Limb (tissue), 2 donors: ENCODE results near the gene SELENON.

ENCODE experiments used
- DNase-seq, 2 donors: peaks; one replicate each; pipeline ENCODE4 v3.0.0-alpha.2; 2016; ENCODE audit errors: extremely low spot score in 2 of 2

Gene SELENON

GRCh38 chr1:25862785-25863485 is 62.9 kb downstream of the SELENON start:
- DNase-seq, result no peak

- no peak for DNase-seq
Observed at GRCh38 chr1:25863486-25864262, 63.7 kb downstream of the SELENON start.

GRCh38 chr1:25864434-25864833 is 64.4 kb downstream of the SELENON start:
- DNase-seq, result no peak

GRCh38 chr1:25866288-25866687 is 66.3 kb downstream of the SELENON start:
- no peak for DNase-seq

DNA sequence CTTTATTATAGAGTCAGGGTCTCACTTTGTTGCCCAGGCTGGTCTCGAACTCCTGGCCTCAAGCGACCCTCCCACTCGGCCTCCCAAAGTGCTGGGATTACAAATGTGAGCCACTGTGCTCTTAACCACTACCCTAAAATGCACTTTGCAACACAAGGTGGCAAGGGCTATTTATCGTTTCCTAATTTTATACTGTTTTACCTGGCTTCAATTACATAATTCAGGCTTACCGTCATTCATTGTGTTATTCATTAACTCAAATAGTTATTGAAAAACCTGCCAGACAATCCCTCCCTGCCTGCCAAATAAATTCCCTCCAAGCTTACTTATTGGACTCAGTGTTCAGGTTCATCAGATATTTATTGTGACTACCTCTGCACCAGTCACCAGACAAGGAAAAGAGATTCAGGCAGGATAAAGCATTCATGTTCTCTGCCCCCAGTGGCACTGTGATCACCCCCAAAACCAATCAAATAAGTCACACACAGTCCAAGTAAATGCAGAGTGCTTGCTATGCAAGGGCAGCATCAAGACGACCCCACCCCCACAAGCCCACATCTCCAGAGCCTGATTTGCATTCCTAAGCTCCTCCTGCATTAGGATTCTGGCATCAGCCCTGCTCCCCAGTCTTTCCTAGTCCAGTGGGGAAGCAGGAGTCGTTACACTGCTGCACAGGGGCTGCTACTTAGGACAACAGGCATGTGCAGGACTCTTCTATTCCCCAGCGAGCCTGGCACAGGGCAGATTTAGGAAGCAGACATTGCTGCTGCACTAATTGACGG is 67.4 kb downstream of the SELENON start:
- no peak for DNase-seq
